Transverse colon (tissue), 3 donors: Measurements from ENCODE around the gene CCDC40.

ENCODE experiments used
- POLR2A ChIP-seq: fragments of 450-650 bp; IDR thresholded peaks from one replicate; pipeline ENCODE4 v1.6.1; 2016; ENCODE audit warnings: antibody characterized with exemption, mild to moderate bottlenecking, moderate library complexity
- TF ChIP-seq, protein P1 (sequence below), 5 experiments: fragments of 200-600 bp in 3 of 5; fragments of 450-650 bp in 2 of 5; sonication (generic) in 3 of 5; IDR thresholded peaks; 1 replicate in 2 of 5; 2 replicates in 3 of 5; pipeline ENCODE4 v1.5.1; 2016 to 2017; ENCODE audit warnings: antibody characterized with exemption in 5 of 5, inconsistent platforms in 3 of 5, mild to moderate bottlenecking in 2 of 5, moderate library complexity in 1 of 5

GRCh38 chr17:80030730-80031410, 5.6 kb upstream of the CCDC40 start:
- TF ChIP-seq POLR2A, result no peak
- TF ChIP-seq, protein P1, sequence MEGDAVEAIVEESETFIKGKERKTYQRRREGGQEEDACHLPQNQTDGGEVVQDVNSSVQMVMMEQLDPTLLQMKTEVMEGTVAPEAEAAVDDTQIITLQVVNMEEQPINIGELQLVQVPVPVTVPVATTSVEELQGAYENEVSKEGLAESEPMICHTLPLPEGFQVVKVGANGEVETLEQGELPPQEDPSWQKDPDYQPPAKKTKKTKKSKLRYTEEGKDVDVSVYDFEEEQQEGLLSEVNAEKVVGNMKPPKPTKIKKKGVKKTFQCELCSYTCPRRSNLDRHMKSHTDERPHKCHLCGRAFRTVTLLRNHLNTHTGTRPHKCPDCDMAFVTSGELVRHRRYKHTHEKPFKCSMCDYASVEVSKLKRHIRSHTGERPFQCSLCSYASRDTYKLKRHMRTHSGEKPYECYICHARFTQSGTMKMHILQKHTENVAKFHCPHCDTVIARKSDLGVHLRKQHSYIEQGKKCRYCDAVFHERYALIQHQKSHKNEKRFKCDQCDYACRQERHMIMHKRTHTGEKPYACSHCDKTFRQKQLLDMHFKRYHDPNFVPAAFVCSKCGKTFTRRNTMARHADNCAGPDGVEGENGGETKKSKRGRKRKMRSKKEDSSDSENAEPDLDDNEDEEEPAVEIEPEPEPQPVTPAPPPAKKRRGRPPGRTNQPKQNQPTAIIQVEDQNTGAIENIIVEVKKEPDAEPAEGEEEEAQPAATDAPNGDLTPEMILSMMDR (IDR thresholded peaks at IDR 0.05), result no peak
